Nephron (organoid): Measurements from ENCODE around the gene DNAH12.
"Not testable (repeated sequence)": the region's sequence is repeated elsewhere in the genome, so short reads cannot be mapped to it uniquely, and the experiment has no call there.

Experiments used
- H3K27ac Mint-ChIP-seq, 3 experiments: 2 replicates each; pipeline ENCODE4 v1.8.0; 2020; ENCODE audit warnings: mixed read lengths in 3 of 3, mild to moderate bottlenecking in 2 of 3, moderate library complexity in 1 of 3
- H3K27me3 Mint-ChIP-seq: 2 replicates; pipeline ENCODE4 v1.8.0; 2021; ENCODE audit warnings: low read depth, mild to moderate bottlenecking, moderate library complexity, mixed read lengths
- H3K36me3 Mint-ChIP-seq: 2 replicates; pipeline ENCODE4 v1.8.0; 2020; ENCODE audit warnings: low read depth, mixed read lengths
- H3K4me1 Mint-ChIP-seq: 2 replicates; pipeline ENCODE4 v1.8.0; 2020; ENCODE audit warnings: mixed read lengths
- H3K4me3 Mint-ChIP-seq, 3 experiments: 2 replicates each; pipeline ENCODE4 v1.8.0; 2020; ENCODE audit warnings: mild to moderate bottlenecking in 3 of 3, mixed read lengths in 3 of 3, moderate library complexity in 2 of 3
- H3K9me3 Mint-ChIP-seq: 2 replicates; pipeline ENCODE4 v1.8.0; 2020; ENCODE audit warnings: mixed read lengths
- CTCF ChIP-seq, 3 experiments: fragments of 200-600 bp; sonication (generic); IDR thresholded peaks; one replicate each; pipeline ENCODE4 v1.5.0; 2021; ENCODE audit warnings: antibody characterized with exemption in 3 of 3; ENCODE audit not compliant: unreplicated experiment in 3 of 3

DNAH12 gene

DNA sequence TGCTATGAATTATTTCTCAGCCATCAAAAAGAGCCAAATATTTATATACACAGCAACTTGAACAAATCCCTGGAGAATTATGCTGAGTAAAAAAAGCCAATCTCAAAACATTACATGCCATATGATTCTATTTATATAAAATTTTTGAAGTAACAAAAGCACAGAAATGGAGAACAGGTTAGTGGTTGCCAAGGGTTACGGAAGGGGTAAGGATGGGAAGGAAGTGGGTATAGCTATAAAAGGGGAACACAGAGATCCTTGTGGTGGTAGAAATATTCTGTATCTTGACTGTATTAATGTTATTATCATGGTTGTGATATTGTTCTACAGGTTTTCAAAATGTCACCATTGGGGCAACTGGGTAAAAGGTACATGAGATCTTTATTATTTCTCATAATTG lies 189.4 kb downstream of the DNAH12 start:
- Mint-ChIP-seq H3K4me1 (no peaks in the 10 kb centered on the region), H3K36me3 (no peaks in the 10 kb centered on the region), H3K4me3 (no peak overlapping the region), H3K27ac (no peak overlapping the region), H3K27me3 (no peaks in the 10 kb centered on the region), H3K9me3 (no peaks in the 10 kb centered on the region)
- TF ChIP-seq CTCF (IDR thresholded peaks at IDR 0.05; ENCODE audit: unreplicated experiment in 3 of 3) = no peak

- no peak for TF ChIP-seq CTCF (IDR thresholded peaks at IDR 0.05; ENCODE audit: unreplicated experiment in 3 of 3)
Measured at GRCh38 chr3:57350271-57350670, 193.9 kb downstream of the DNAH12 start.

GRCh38 chr3:57339071-57339642 lies 205.0 kb downstream of the DNAH12 start:
- H3K27ac Mint-ChIP-seq, H3K4me3 Mint-ChIP-seq, H3K4me1 Mint-ChIP-seq, H3K27me3 Mint-ChIP-seq, H3K36me3 Mint-ChIP-seq, H3K9me3 Mint-ChIP-seq: not testable (repeated sequence)

More at GRCh38 chr3:57350271-57350670, 193.9 kb downstream of the DNAH12 start:
- H3K4me1 Mint-ChIP-seq = no peaks in the 10 kb centered on the region
- peaks cover 5% of the 10 kb centered on the region for H3K9me3 Mint-ChIP-seq
- H3K4me3 Mint-ChIP-seq = no peak overlapping the region
- no peaks in the 10 kb centered on the region for H3K36me3 Mint-ChIP-seq
- H3K27me3 Mint-ChIP-seq = no peaks in the 10 kb centered on the region
- no peak overlapping the region for H3K27ac Mint-ChIP-seq

GRCh38 chr3:57338272-57339070 lies 205.7 kb downstream of the DNAH12 start:
- H3K27ac Mint-ChIP-seq, H3K27me3 Mint-ChIP-seq, H3K9me3 Mint-ChIP-seq, H3K4me1 Mint-ChIP-seq, H3K4me3 Mint-ChIP-seq, H3K36me3 Mint-ChIP-seq: not testable (repeated sequence)

DNA sequence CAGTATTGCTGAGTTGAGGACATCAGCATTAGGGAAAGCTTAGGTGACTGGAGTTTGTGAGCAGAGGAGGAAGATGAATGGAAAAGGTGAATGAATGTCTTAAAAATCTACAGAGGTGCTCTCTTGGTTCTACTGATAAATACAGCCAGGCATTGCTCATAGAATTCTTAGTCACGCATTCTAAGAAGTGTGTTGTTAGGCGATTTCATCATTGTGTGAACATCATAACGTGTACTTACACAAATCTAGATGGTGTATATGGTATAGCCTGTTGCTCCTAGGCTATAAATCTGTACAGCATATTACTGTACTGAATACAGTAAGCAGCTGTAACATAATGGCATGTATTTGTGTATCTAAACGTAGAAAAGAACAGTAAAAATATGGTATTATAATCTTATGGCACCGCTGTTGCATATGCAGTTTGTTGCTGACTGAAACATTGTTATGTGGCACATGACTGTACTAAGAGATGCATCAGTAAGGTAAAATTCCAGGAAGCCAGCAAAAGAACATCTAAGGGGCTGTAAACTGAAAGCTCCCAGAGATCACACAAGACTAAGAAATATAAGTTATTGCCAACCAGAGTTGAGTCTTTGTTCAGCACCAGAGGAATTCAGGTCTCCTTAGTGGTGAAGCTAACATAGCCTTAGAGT lies 208.7 kb downstream of the DNAH12 start:
- TF ChIP-seq CTCF (IDR thresholded peaks at IDR 0.05; ENCODE audit: unreplicated experiment in 3 of 3) = no peak
- Mint-ChIP-seq H3K27ac (no peak overlapping the region), H3K4me3 (no peak overlapping the region), H3K36me3 (no peaks in the 10 kb centered on the region), H3K9me3 (peaks cover 9% of the 10 kb centered on the region), H3K27me3 (no peaks in the 10 kb centered on the region), H3K4me1 (no peaks in the 10 kb centered on the region)

GRCh38 chr3:57331078-57331610 lies 213.0 kb downstream of the DNAH12 start:
- Mint-ChIP-seq H3K27me3 (no peaks in the 10 kb centered on the region), H3K27ac (peak overlapping the region in 1 of 3 experiments; percentile 87), H3K36me3 (no peaks in the 10 kb centered on the region), H3K4me3 (no peak overlapping the region), H3K9me3 (no peaks in the 10 kb centered on the region), H3K4me1 (no peaks in the 10 kb centered on the region)
- peak in 2 of 3 experiments; percentile 14 to 20 for TF ChIP-seq CTCF (IDR thresholded peaks at IDR 0.05; ENCODE audit: unreplicated experiment in 3 of 3)

GRCh38 chr3:57326498-57326897 lies 217.6 kb downstream of the DNAH12 start:
- not testable (repeated sequence) for H3K9me3 Mint-ChIP-seq, H3K4me3 Mint-ChIP-seq, H3K27ac Mint-ChIP-seq, H3K4me1 Mint-ChIP-seq, H3K36me3 Mint-ChIP-seq, H3K27me3 Mint-ChIP-seq
